Adrenal gland (tissue), 5 donors: Measurements from ENCODE around the gene VWC2L.

Source experiments
- CTCF ChIP-seq, 6 experiments: fragments of 450-650 bp in 4 of 6; fragments of 200-600 bp in 2 of 6; sonication (generic) in 1 of 6; IDR thresholded peaks; 1 replicate in 5 of 6; 2 replicates in 1 of 6; pipeline versions ENCODE4 v1.5.1 to v1.8.0; 2016 to 2021; ENCODE audit warnings: antibody characterized with exemption in 6 of 6, mild to moderate bottlenecking in 2 of 6, moderate library complexity in 1 of 6
- POLR2A ChIP-seq, 2 donors: fragments of 450-650 bp; IDR thresholded peaks; one replicate each; pipeline ENCODE4 v1.6.1; 2017; ENCODE audit warnings: antibody characterized with exemption in 2 of 2, mild to moderate bottlenecking in 2 of 2, moderate library complexity in 1 of 2
- donor health status: DM: no; HTN: no; CAD: no.

- TF ChIP-seq CTCF (IDR thresholded peaks at IDR 0.05) (no peak), POLR2A (IDR thresholded peaks at IDR 0.05) (no peak)
Observed at GRCh38 chr2:214529514-214529913, 118.7 kb downstream of the VWC2L start.
